Hepatocyte (in vitro differentiated cells): Measurements from ENCODE around the gene PRSS1.

Experiments
- EZH2 ChIP-seq: fragments of 200-600 bp; sonication (generic); IDR thresholded peaks from 2 replicates; pipeline ENCODE4 v1.6.1; 2016; ENCODE audit warnings: antibody characterized with exemption, mild to moderate bottlenecking, borderline replicate concordance
- EZH2phosphoT487 ChIP-seq: fragments of 200-600 bp; sonication (generic); IDR thresholded peaks from one replicate; pipeline ENCODE4 v1.6.1; 2018; ENCODE audit warnings: antibody characterized with exemption, mild to moderate bottlenecking, low read depth, moderate library complexity; ENCODE audit not compliant: unreplicated experiment, severe bottlenecking
- TF ChIP-seq, protein P1 (sequence below): fragments of 200-600 bp; sonication (generic); IDR thresholded peaks from 2 replicates; pipeline ENCODE4 v1.5.1; 2016; ENCODE audit warnings: antibody characterized with exemption, mild to moderate bottlenecking; ENCODE audit not compliant: poor library complexity

DNA sequence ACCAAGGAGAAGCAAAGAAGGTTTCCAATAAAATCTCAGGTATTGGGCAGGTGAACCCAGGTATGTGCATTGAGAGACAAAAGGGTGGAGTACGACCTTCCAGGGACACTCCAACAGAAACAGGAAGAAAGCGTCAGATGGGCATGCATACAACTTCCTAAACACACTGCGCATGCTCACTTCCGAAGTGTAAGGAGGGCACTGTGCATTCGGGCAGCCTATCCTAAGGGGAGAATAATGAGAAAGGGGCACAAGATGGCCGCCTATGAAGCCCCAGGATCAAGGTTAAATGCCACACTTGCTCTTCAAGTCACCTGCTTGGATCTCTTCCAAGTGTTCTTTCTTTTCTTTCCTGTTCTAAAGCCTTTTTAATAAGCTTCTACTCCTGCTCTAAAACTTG lies 39.4 kb upstream of the PRSS1 start:
- TF ChIP-seq, protein P1, sequence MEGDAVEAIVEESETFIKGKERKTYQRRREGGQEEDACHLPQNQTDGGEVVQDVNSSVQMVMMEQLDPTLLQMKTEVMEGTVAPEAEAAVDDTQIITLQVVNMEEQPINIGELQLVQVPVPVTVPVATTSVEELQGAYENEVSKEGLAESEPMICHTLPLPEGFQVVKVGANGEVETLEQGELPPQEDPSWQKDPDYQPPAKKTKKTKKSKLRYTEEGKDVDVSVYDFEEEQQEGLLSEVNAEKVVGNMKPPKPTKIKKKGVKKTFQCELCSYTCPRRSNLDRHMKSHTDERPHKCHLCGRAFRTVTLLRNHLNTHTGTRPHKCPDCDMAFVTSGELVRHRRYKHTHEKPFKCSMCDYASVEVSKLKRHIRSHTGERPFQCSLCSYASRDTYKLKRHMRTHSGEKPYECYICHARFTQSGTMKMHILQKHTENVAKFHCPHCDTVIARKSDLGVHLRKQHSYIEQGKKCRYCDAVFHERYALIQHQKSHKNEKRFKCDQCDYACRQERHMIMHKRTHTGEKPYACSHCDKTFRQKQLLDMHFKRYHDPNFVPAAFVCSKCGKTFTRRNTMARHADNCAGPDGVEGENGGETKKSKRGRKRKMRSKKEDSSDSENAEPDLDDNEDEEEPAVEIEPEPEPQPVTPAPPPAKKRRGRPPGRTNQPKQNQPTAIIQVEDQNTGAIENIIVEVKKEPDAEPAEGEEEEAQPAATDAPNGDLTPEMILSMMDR = no peak
- TF ChIP-seq EZH2 (no peak), EZH2phosphoT487 (no peak)
